ENCODE measurements around the gene EDDM3A.

DNA sequence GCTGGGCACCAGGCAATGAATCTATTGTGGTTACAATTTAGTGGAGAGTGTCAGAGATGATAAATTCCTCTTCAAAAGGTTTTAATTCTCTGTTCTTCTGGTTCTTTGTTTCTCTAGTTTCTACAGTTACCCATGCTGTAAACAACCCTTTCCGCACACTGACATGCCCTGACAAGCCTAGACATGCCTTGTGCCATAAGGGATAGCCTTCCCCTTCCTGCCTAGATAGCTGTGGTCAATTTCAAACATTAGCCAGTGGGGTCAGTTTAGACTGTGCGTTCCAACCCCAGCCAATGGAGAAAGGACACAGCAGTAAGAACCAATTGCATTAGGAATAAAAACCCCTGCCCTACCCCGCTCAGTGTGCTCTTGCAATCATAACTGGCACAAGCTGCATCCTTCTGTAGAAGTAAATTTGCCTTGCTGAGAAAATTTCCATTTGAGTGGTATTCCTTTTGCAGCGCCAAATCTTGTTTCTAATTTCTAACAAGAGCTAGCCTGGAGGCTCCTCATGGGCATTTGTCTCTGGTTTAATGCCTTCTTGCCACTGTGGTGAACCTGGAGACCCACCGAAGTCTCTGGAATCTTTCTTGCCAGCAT is 6.4 kb downstream of the EDDM3A start:
- TF ChIP-seq, protein P1, sequence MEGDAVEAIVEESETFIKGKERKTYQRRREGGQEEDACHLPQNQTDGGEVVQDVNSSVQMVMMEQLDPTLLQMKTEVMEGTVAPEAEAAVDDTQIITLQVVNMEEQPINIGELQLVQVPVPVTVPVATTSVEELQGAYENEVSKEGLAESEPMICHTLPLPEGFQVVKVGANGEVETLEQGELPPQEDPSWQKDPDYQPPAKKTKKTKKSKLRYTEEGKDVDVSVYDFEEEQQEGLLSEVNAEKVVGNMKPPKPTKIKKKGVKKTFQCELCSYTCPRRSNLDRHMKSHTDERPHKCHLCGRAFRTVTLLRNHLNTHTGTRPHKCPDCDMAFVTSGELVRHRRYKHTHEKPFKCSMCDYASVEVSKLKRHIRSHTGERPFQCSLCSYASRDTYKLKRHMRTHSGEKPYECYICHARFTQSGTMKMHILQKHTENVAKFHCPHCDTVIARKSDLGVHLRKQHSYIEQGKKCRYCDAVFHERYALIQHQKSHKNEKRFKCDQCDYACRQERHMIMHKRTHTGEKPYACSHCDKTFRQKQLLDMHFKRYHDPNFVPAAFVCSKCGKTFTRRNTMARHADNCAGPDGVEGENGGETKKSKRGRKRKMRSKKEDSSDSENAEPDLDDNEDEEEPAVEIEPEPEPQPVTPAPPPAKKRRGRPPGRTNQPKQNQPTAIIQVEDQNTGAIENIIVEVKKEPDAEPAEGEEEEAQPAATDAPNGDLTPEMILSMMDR (IDR thresholded peaks at IDR 0.05): no peak
- TF ChIP-seq POLR2A (IDR thresholded peaks at IDR 0.05): no peak

All from breast epithelium (tissue), 3 donors.